HG02759 (cell line): Measurements from ENCODE around the gene TUBB4A.
"Not testable (repeated sequence)": the region's sequence is repeated elsewhere in the genome, so short reads cannot be mapped to it uniquely, and the experiment has no call there.

Source experiments
- ATAC-seq: cut with Tn5 transposase; IDR thresholded peaks from one replicate; pipeline ENCODE4 v1.9.1; 2021; ENCODE audit warnings: mild to moderate bottlenecking, moderate library complexity; ENCODE audit not compliant: unreplicated experiment

TUBB4A gene

GRCh38 chr19:6501740-6502648 is at the start of gene TUBB4A:
Gene TUBB4A (minus strand): TSS chr19:6502309. CDS start chr19:6502212, 97 bp downstream.
- peak; percentile 64 for ATAC-seq

GRCh38 chr19:6551091-6551490 is 49.0 kb upstream of the TUBB4A start:
- no peak for ATAC-seq

GRCh38 chr19:6550679-6551078 is 48.6 kb upstream of the TUBB4A start:
- not testable (repeated sequence) for ATAC-seq

GRCh38 chr19:6543866-6544347 is 41.8 kb upstream of the TUBB4A start:
- no peak for ATAC-seq

- no peak for ATAC-seq
Observed at GRCh38 chr19:6540918-6541689, 39.0 kb upstream of the TUBB4A start.

GRCh38 chr19:6539514-6539913 is 37.4 kb upstream of the TUBB4A start:
- ATAC-seq = no peak

GRCh38 chr19:6535558-6536137 is 33.5 kb upstream of the TUBB4A start:
- ATAC-seq = no peak

GRCh38 chr19:6534451-6535093 is 32.5 kb upstream of the TUBB4A start:
- no peak for ATAC-seq

GRCh38 chr19:6533746-6534418 is 31.8 kb upstream of the TUBB4A start:
- no peak for ATAC-seq

GRCh38 chr19:6533000-6533328 is 30.9 kb upstream of the TUBB4A start:
- no peak for ATAC-seq

- ATAC-seq = no peak
Observed at GRCh38 chr19:6532244-6532999, 30.3 kb upstream of the TUBB4A start.

- ATAC-seq = no peak
Observed at GRCh38 chr19:6531956-6532243, 29.8 kb upstream of the TUBB4A start.

- ATAC-seq = no peak
Observed at GRCh38 chr19:6531163-6531955, 29.2 kb upstream of the TUBB4A start.

- peak; percentile 31 for ATAC-seq
Observed at GRCh38 chr19:6530386-6531162, 28.5 kb upstream of the TUBB4A start, which contains the start of gene TNFSF9. Gene TNFSF9 (plus strand): TSS chr19:6531026. CDS start chr19:6531037, 11 bp downstream.

GRCh38 chr19:6529937-6530385 is 27.9 kb upstream of the TUBB4A start:
- ATAC-seq = no peak

GRCh38 chr19:6529351-6529750 is 27.2 kb upstream of the TUBB4A start:
- ATAC-seq = no peak

- no peak for ATAC-seq
Observed at GRCh38 chr19:6528544-6529121, 26.5 kb upstream of the TUBB4A start.
